GM18519 (cell line): ENCODE data around the gene IRX4.

Experiments
- ATAC-seq: cut with Tn5 transposase; IDR thresholded peaks from one replicate; pipeline ENCODE4 v1.9.1; 2021; ENCODE audit warnings: mild to moderate bottlenecking, moderate library complexity; ENCODE audit not compliant: unreplicated experiment, low FRiP score

IRX4 gene

DNA sequence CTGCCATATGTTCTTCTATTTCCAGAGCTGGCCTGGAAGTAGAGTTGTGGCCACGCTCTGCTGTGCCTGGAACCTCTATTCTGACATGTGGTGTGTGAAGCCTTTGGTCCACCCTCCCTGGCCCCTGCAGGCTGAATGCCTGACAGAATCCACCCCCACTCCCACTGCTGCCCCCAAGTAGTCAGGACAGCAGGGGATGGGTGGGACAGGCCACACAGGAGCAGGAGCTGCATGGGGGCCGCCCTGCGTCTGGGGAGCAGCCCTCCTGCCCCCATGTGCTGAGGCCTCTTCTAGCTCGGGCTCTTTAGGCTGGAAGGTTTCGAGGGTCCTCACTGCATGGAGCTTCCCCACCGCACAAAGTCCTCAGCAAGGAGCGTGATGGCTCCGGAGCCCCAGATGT, 32.6 kb upstream of the IRX4 start:
- ATAC-seq: no peak

DNA sequence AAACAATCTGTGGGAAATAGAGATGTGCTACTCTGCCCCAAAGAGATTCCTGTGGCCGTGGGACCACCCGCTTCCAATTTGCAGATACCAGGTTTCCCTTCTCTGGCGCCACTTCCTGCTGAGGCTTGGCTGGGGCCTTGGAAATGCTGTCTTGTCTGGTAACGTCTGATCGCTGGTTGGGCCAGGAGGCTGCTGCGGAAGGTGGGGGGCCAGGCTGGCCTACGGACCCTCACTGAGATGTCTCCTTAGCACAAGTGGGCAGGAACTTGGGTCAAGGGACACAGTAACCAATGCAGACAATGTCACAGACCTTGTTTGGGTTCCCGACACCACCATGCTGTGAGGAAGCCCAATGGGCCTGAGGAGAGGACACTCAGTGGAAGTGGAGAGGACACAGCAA, 31.7 kb upstream of the IRX4 start:
- no peak for ATAC-seq

GRCh38 chr5:1913578-1913977, 30.9 kb upstream of the IRX4 start:
- ATAC-seq: no peak

DNA sequence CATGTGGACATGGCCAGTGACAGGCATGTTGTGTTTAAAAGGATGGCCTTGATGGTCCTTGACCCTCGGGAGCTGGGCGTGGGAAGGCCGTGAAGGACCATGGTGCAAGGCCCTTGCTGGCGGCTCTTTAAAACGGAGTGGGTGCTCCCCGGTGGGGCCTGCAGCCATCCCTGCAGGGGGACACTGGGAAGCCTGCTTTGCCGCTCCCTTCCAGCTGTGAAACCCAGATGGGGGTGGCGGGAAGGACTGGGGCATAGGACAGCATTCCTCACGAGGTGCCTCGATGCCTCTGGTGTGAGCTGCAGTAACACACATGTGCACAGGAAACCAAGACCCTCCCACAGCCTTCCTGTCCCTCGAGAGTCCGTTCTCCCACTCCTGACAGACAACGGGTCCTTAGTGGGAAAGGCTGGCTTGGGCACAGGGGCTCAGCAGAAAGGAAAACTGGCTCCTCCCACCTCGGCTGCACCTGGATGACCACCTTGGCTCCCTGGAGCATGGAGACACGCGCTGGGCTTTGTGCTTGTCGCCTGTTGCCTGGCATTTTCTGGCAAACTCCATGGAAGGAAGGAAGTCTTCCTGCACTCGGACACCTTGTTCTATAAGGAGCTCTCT, 30.3 kb upstream of the IRX4 start:
- ATAC-seq: no peak

DNA sequence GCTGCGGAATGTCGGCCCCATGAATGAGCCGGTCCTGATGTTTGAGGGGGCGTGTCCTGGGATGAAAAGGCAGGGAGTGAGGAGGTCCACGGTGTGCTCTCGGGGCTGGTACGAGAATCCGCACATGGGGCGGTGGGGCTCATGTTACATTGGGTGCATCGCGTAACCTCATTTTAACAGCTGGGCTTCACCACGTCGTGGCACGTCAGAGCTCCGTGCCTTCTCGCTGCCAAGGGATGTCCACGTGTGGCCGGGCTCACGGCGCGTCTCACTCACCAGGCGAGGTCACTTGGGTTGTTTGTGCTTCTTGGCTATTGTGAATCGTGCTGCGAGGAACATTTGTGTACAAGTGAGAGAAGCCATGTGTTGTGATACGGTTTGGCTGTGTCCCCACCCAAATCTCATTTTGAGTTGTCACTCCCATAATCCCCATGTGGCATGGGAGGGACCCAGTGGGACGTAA, 29.1 kb upstream of the IRX4 start:
- ATAC-seq: no peak

DNA sequence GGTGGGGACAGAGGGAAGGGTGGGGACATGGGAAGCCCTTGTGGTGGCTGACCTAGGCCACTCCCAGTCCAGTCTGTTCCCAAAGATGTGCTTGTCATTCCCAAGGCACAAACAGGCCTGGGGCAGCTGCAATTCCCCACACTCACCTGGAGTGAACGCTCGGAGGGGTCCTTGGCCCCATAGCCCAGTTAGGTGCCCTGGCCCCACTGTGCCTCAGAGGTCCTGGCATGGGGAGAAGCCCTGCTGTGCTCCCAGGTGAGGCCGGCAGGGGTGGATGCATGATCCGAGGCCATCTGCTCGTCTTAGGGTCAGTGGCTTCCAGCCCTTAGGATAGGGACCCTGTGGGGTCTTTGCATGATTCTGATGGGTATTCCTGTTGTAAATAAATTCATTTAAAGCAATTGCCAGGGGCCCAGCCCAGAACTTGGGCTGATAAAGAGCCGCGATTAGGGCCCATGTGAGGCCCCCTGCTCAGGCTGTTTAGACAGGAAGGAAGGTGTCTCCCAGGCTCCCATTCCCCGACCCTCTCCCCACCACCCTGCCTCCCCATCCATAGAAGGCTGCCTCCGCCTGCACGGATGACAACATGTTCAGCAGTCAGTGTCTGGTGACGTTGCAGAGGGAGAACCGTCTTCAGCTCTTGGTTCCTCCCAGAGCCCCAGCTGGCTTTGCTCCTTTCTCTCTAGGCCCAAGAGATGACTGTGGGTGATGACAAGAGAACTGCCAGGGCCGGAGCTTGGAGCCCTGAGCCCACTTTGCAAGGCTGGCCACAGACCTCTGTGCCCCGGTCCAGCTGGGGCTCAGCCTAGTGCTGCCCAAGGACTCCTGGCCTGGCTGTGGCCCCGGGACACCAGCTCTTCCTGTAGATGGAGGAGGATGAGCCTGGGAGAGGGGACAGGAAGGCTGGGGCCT, 28.4 kb upstream of the IRX4 start:
- no peak for ATAC-seq

- ATAC-seq: no peak
Measured at GRCh38 chr5:1910081-1910760, 27.5 kb upstream of the IRX4 start.

- ATAC-seq: no peak
Measured at GRCh38 chr5:1909346-1909985, 26.7 kb upstream of the IRX4 start.

DNA sequence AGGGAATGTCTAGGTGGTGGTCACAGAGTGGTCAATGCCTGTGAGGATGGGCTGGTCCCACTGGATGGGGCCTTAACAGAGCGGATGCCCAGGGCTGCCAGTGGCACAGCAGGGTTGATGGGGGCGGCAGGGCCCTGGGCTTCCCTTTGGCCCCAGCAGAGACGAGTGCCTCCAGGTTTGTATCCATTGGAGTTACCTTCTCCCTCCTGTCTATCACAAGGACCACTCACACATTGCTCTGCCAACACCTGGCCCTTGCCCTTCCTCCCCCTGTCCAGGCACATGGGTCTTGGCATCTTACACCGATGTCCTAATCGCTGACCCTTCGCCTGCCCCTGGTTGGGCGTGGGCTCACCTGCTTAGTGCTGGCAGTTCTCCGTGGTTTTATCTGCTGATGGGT, 26.2 kb upstream of the IRX4 start:
- no peak for ATAC-seq

DNA sequence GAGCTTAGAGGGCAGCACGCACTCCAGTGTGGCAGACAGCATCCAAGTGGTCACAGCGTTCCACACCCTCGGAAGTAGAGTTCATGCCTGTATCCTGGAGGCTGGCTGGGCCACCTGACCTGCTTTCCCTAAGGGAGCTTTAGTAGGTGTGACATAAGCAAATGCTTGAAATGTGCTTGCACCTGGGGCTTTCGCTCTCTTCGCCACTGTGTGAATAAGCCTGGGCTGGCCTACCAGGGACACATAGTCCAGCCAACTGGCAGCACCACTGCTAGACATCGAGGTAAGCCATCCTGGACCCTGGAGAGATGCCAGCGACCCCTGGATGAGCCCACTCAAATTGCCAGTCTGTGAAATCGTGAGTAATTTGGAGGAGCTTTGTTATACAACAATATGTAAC, 24.9 kb upstream of the IRX4 start:
- ATAC-seq: no peak

DNA sequence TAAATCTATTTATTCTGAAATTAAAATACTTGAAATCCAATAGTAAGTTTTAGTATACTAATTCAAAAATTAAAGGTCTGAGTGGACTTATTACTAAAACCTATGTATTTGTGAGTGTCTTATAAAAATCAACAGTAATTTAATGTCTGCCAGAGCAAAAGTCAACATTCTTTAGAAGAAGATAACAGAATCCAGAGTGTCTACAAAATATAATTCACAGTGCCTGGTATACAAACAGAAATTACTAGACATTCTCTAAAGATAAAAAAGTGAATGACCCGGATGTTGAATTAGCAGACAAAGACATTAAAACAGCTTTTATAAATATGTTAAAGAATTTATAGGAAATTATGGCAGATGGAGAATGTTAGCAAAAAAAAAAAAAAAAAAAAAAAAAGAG, 22.4 kb upstream of the IRX4 start:
- no peak for ATAC-seq

- ATAC-seq: no peak
Measured at GRCh38 chr5:1901983-1902382, 19.3 kb upstream of the IRX4 start.

- ATAC-seq: no peak
Measured at GRCh38 chr5:1901061-1901460, 18.3 kb upstream of the IRX4 start.

GRCh38 chr5:1899201-1899600, 16.5 kb upstream of the IRX4 start:
- ATAC-seq: no peak

GRCh38 chr5:1897816-1898450, 15.2 kb upstream of the IRX4 start:
- ATAC-seq: no peak

DNA sequence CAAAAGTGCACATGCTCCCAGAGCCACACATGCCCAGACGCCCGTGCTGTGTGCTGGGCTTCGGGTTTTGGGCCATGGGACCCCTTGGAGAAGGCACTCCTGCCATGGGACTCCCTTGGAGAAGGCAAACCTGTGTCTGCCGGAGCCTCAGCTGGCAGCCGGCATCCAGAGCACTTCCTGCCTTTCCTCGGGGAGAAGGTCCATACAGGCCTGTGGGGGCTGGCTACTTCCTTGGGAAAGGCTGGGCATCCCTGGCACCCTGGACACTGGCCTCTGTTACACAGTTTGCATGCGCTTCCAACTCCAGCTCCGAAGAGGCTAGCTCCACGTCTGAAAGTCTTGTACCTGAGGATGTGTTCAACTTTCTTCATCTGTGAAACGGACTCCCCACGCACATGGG, 14.7 kb upstream of the IRX4 start:
- no peak for ATAC-seq

GRCh38 chr5:1896602-1897376, 14.1 kb upstream of the IRX4 start:
- ATAC-seq: no peak

- ATAC-seq: no peak
Measured at GRCh38 chr5:1895739-1896420, 13.2 kb upstream of the IRX4 start.

- ATAC-seq: no peak
Measured at GRCh38 chr5:1894243-1894642, 11.5 kb upstream of the IRX4 start.
